Glutamatergic neuron (in vitro differentiated cells): Measurements from ENCODE around the gene MADCAM1. TPM values are rescaled to one million over a fixed set of nuclear protein-coding genes. Genes with fewer than 3 reads are reported as not detected.

Source experiments
- DNase-seq: peaks from one replicate; pipeline ENCODE4 v3.0.0; 2022
- H3K27ac Mint-ChIP-seq: one replicate; pipeline ENCODE4 v1.8.0; 2020; ENCODE audit warnings: mild to moderate bottlenecking, mixed read lengths, inconsistent platforms; ENCODE audit not compliant: unreplicated experiment
- H3K27me3 Mint-ChIP-seq: one replicate; pipeline ENCODE4 v1.8.0; 2020; ENCODE audit warnings: mild to moderate bottlenecking, moderate library complexity, mixed read lengths, inconsistent platforms; ENCODE audit not compliant: unreplicated experiment
- H3K36me3 Mint-ChIP-seq: one replicate; pipeline ENCODE4 v1.8.0; 2020; ENCODE audit warnings: mild to moderate bottlenecking, mixed read lengths, inconsistent platforms; ENCODE audit not compliant: unreplicated experiment
- H3K4me1 Mint-ChIP-seq: one replicate; pipeline ENCODE4 v1.8.0; 2020; ENCODE audit warnings: mild to moderate bottlenecking, low read depth, mixed read lengths, inconsistent platforms; ENCODE audit not compliant: unreplicated experiment
- H3K4me3 Mint-ChIP-seq: one replicate; pipeline ENCODE4 v1.8.0; 2020; ENCODE audit warnings: mild to moderate bottlenecking, mixed read lengths, inconsistent platforms; ENCODE audit not compliant: unreplicated experiment
- H3K9me3 Mint-ChIP-seq: one replicate; pipeline ENCODE4 v1.8.0; 2020; ENCODE audit warnings: mild to moderate bottlenecking, moderate library complexity, mixed read lengths, inconsistent platforms; ENCODE audit not compliant: unreplicated experiment
- total RNA-seq: library from RNA; stranded (reverse); fragmentation: NEBNext Ultra II Directional; extraction: Animal tissue kit (Norgen Biotek cat#: 25700); gene quantifications from one replicate; pipeline ENCODE4 v1.2.1, GENCODE V29; 2021; ENCODE audit not compliant: unreplicated experiment
- TF ChIP-seq, protein P1 (sequence below): fragments of 200-600 bp; sonication (generic); IDR thresholded peaks from one replicate; pipeline ENCODE4 v1.5.0; 2021; ENCODE audit not compliant: partially characterized antibody, unreplicated experiment

The MADCAM1 gene
- total RNA-seq, 1 donor from 2014 or later, result 1.7 TPM

DNA sequence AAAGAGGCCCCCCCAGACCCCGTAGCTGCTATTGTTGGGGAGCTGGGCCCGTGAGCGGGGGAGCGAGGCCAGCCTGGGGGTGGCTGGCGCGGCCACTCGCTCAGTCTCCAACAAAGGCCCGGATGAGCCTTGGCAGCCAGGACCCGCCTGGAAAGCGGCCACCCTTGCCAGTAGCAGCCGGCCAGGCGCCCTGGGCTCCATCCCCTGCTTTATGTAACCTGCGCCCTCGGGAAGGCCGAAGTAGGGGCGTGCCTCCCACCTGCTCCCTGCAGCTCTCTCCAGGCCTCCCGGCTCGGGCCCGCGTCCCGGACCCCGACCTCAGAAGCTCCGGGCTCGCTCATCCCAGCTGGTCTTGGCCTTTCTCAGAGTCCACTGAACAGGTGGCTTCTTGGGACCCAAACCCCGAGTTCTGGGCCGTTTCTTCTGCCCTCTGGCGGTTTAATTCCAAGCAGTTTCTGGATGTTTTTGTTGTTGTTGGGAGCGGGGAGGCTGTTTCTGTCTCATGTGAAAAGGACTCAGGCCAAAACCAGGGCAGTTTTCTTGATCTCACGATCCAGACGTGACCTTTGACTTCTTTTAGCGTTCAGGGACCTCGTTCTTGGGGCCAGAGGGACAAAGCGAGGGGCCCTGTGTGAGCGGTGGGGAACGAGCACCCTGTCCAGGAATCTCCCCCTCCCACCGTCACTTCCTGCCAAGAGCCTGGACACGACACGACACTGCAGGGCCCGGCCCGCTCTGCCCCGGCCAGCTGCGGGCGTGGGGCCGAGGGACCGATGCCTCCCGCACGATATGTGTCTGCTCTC lies 36.5 kb downstream of the MADCAM1 start:
- TF ChIP-seq, protein P1, sequence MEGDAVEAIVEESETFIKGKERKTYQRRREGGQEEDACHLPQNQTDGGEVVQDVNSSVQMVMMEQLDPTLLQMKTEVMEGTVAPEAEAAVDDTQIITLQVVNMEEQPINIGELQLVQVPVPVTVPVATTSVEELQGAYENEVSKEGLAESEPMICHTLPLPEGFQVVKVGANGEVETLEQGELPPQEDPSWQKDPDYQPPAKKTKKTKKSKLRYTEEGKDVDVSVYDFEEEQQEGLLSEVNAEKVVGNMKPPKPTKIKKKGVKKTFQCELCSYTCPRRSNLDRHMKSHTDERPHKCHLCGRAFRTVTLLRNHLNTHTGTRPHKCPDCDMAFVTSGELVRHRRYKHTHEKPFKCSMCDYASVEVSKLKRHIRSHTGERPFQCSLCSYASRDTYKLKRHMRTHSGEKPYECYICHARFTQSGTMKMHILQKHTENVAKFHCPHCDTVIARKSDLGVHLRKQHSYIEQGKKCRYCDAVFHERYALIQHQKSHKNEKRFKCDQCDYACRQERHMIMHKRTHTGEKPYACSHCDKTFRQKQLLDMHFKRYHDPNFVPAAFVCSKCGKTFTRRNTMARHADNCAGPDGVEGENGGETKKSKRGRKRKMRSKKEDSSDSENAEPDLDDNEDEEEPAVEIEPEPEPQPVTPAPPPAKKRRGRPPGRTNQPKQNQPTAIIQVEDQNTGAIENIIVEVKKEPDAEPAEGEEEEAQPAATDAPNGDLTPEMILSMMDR, result peak; percentile 47
- peak; percentile 55 for DNase-seq
- Mint-ChIP-seq H3K4me1 (no peaks in the 10 kb centered on the region), H3K36me3 (no peaks in the 10 kb centered on the region), H3K27ac (peak overlapping the region; percentile 91), H3K27me3 (peaks cover 8% of the 10 kb centered on the region), H3K9me3 (peaks cover 4% of the 10 kb centered on the region), H3K4me3 (peak overlapping the region; percentile 90)

DNA sequence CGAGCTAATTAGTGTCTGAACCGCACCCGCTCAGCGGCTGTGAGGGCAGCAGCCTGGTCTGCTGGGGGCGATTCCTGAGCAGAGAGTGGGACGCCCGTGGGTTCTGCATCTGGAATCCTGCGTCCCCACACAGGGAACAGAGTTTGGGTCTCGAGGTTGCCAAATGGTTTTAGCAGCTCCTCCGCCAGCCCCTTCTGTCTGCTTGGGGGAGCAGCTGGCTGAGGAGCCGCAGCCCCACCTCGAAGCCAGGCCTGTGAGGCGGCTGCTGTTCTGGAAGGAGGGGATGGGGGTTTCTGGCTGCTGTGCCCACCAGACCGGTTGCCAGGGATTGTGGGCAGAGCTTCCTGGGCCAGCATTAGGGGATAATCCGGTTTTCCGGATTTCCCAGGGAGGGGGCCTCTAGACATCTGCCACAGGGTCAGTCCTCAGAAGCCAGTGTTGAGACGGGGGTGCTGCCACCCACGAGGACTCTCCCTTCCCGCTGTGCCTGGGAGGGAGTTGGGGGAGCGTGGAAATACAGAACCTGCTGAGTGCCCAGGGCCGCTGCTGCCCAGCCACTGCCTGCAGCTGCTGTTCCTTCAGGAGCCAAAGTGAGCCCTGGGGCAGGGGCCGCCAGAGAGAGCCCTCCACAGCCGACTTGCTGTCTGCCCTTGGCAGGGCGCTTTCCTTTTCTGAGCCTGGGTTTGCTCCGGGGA lies 37.2 kb downstream of the MADCAM1 start:
- peaks cover 11% of the 10 kb centered on the region for H3K27me3 Mint-ChIP-seq
- no peak overlapping the region for H3K27ac Mint-ChIP-seq
- peaks cover 6% of the 10 kb centered on the region for H3K9me3 Mint-ChIP-seq
- DNase-seq, result no peak
- no peaks in the 10 kb centered on the region for H3K36me3 Mint-ChIP-seq
- H3K4me3 Mint-ChIP-seq, result peak overlapping the region; percentile 90
- TF ChIP-seq, protein P1, result no peak
- H3K4me1 Mint-ChIP-seq, result peaks cover 4% of the 10 kb centered on the region

DNA sequence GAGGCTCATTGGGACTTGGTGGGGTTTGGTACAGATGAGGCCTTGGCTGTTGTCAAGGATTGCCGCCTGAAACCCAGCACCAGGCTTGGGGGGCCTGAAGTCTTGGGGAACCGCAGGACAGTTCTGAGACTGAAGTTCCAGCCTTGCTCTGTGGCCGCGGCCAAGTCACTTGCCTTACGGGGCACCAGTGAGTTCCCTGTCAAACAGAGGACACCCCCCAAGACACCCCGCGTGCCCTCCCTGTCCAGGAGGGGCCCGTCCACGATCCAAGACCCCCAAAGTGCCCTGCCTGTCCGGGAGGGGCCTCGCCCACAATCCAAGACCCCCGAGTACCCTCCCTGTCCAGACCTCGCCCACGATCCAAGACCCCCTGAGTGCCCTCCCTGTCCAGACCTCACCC lies 37.8 kb downstream of the MADCAM1 start:
- Mint-ChIP-seq H3K4me3 (peak overlapping the region; percentile 90), H3K4me1 (peaks cover 4% of the 10 kb centered on the region), H3K27me3 (peaks cover 11% of the 10 kb centered on the region), H3K27ac (no peak overlapping the region), H3K9me3 (peaks cover 6% of the 10 kb centered on the region), H3K36me3 (no peaks in the 10 kb centered on the region)
- DNase-seq, result no peak
- TF ChIP-seq, protein P1, result no peak

DNA sequence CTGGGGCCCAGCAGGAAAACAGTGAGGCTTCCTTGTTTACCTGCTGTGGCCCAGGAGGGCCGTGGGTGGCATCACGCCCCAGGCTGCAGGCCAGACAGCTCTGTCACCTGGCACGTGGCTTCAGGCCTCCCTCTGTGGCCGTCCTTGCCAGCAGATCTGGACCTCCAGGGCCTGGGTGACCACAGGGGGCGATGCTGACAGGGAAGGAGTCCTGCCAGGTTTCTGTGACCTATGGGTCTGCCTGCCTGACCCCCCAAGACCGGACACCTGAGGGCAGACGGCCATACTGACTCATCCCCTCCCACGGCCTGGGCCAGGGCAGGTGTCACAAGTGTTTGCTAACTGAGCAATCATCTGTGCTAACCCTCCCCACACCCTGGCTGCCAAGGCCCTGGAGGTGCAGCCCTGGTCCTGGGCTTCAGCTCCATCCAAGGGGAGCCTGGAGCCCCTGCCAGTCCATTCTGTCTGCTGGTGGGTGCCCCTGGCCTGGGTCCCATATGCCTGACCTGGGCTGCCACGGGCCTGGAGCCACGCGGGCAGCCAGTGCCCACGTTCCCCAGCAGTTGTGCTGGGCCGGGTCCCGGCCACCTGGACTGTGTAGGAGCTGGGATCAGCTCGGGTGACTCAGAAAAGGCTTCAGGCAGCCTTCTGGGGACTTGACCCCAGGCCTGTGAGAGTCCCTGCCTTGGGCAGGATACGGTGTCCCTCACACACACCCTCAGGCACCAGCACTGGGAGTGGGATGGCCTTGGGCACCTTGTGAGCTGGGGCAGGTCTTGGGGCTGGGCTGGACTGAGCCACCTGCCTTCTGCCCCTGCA lies 38.9 kb downstream of the MADCAM1 start:
- no peak overlapping the region for H3K27ac Mint-ChIP-seq
- no peak for DNase-seq
- H3K9me3 Mint-ChIP-seq, result peaks cover 6% of the 10 kb centered on the region
- peaks cover 8% of the 10 kb centered on the region for H3K27me3 Mint-ChIP-seq
- H3K4me3 Mint-ChIP-seq, result no peak overlapping the region
- H3K4me1 Mint-ChIP-seq, result peaks cover 4% of the 10 kb centered on the region
- no peaks in the 10 kb centered on the region for H3K36me3 Mint-ChIP-seq
- TF ChIP-seq, protein P1, result no peak
